Measurements from ENCODE around the gene CYBC1. TPM values are rescaled to one million over a fixed set of nuclear protein-coding genes. Genes with fewer than 3 reads are reported as not detected.

CYBC1 gene
- total and polyA plus RNA-seq, 2 donors (not counting 1 experiment from before 2014, with no cell fraction given) = 62.7 to 64.1 TPM

- H2AFZ ChIP-seq (ENCODE audit: low read length) = no peak overlapping the region
- no peak overlapping the region for H3K27ac ChIP-seq (ENCODE audit: insufficient read depth, low read length)
- H3K79me2 ChIP-seq (ENCODE audit: control insufficient read depth, insufficient read depth, low read length) = no peaks in the 10 kb centered on the region
- no peaks in the 10 kb centered on the region for H3K27me3 ChIP-seq (ENCODE audit: control insufficient read depth, insufficient read depth, low read length)
- no peaks in the 10 kb centered on the region for H3K4me1 ChIP-seq (ENCODE audit: control insufficient read depth, extremely low read depth, insufficient read depth, low read length)
- peaks cover 6% of the 10 kb centered on the region for H3K36me3 ChIP-seq (ENCODE audit: control insufficient read depth, insufficient read depth, low read length)
- DNase-seq (ENCODE audit: low read depth in 2 of 2) = no peak
- no peaks in the 10 kb centered on the region for H4K20me1 ChIP-seq (ENCODE audit: control insufficient read depth, extremely low read depth, insufficient read depth, low read length)
- TF ChIP-seq EZH2 (IDR thresholded peaks at IDR 0.05; ENCODE audit: low read length, missing control alignments) = no peak
- TF ChIP-seq CTCF (conservative IDR thresholded peaks at IDR 0.05 in 1 of 2, IDR thresholded peaks at IDR 0.05 in 1 of 2; ENCODE audit: low read depth in 1 of 2, low read length in 2 of 2) = no peak
- H3K9ac ChIP-seq (ENCODE audit: insufficient read depth, low read length) = no peak overlapping the region
- H3K9me3 ChIP-seq (ENCODE audit: control insufficient read depth, insufficient read depth, low read depth, low read length) = no peaks in the 10 kb centered on the region
- no peak overlapping the region for H3K4me2 ChIP-seq (ENCODE audit: extremely low read depth, insufficient read depth, low read length)
- H3K4me3 ChIP-seq (replicated peaks in 1 of 4; ENCODE audit: control extremely low read depth in 1 of 4, insufficient read depth in 1 of 4, low read depth in 3 of 4, low read length in 4 of 4) = no peak overlapping the region
Observed at GRCh38 chr17:82475458-82475857, 24.9 kb upstream of the CYBC1 start.

- Histone ChIP-seq H3K36me3 (ENCODE audit: control insufficient read depth, insufficient read depth, low read length) (peaks cover 5% of the 10 kb centered on the region), H3K9ac (ENCODE audit: insufficient read depth, low read length) (no peak overlapping the region)
Observed at GRCh38 chr17:82474223-82475010, 23.9 kb upstream of the CYBC1 start.

GRCh38 chr17:82470065-82470464 is 19.5 kb upstream of the CYBC1 start:
- no peak overlapping the region for H3K4me3 ChIP-seq (replicated peaks in 1 of 4; ENCODE audit: control extremely low read depth in 1 of 4, insufficient read depth in 1 of 4, low read depth in 3 of 4, low read length in 4 of 4)
- DNase-seq (ENCODE audit: low read depth in 2 of 2) = no peak
- H3K4me2 ChIP-seq (ENCODE audit: extremely low read depth, insufficient read depth, low read length) = no peak overlapping the region
- peaks cover 7% of the 10 kb centered on the region for H3K36me3 ChIP-seq (ENCODE audit: control insufficient read depth, insufficient read depth, low read length)
- H3K27me3 ChIP-seq (ENCODE audit: control insufficient read depth, insufficient read depth, low read length) = no peaks in the 10 kb centered on the region
- TF ChIP-seq CTCF (conservative IDR thresholded peaks at IDR 0.05 in 1 of 2, IDR thresholded peaks at IDR 0.05 in 1 of 2; ENCODE audit: low read depth in 1 of 2, low read length in 2 of 2) (no peak), EZH2 (IDR thresholded peaks at IDR 0.05; ENCODE audit: low read length, missing control alignments) (no peak)
- H3K79me2 ChIP-seq (ENCODE audit: control insufficient read depth, insufficient read depth, low read length) = no peaks in the 10 kb centered on the region
- no peak overlapping the region for H3K27ac ChIP-seq (ENCODE audit: insufficient read depth, low read length)
- H4K20me1 ChIP-seq (ENCODE audit: control insufficient read depth, extremely low read depth, insufficient read depth, low read length) = no peaks in the 10 kb centered on the region
- no peak overlapping the region for H3K9ac ChIP-seq (ENCODE audit: insufficient read depth, low read length)
- no peaks in the 10 kb centered on the region for H3K4me1 ChIP-seq (ENCODE audit: control insufficient read depth, extremely low read depth, insufficient read depth, low read length)
- H2AFZ ChIP-seq (ENCODE audit: low read length) = no peak overlapping the region
- H3K9me3 ChIP-seq (ENCODE audit: control insufficient read depth, insufficient read depth, low read depth, low read length) = no peaks in the 10 kb centered on the region

More at GRCh38 chr17:82474223-82475010, 23.9 kb upstream of the CYBC1 start:
- TF ChIP-seq CTCF (conservative IDR thresholded peaks at IDR 0.05 in 1 of 2, IDR thresholded peaks at IDR 0.05 in 1 of 2; ENCODE audit: low read depth in 1 of 2, low read length in 2 of 2) (no peak), EZH2 (IDR thresholded peaks at IDR 0.05; ENCODE audit: low read length, missing control alignments) (no peak)
- no peak for DNase-seq (ENCODE audit: low read depth in 2 of 2)
- no peaks in the 10 kb centered on the region for H3K9me3 ChIP-seq (ENCODE audit: control insufficient read depth, insufficient read depth, low read depth, low read length)
- H3K4me2 ChIP-seq (ENCODE audit: extremely low read depth, insufficient read depth, low read length) = no peak overlapping the region
- no peaks in the 10 kb centered on the region for H3K4me1 ChIP-seq (ENCODE audit: control insufficient read depth, extremely low read depth, insufficient read depth, low read length)
- H3K27ac ChIP-seq (ENCODE audit: insufficient read depth, low read length) = no peak overlapping the region
- H3K79me2 ChIP-seq (ENCODE audit: control insufficient read depth, insufficient read depth, low read length) = no peaks in the 10 kb centered on the region
- H3K4me3 ChIP-seq (replicated peaks in 1 of 4; ENCODE audit: control extremely low read depth in 1 of 4, insufficient read depth in 1 of 4, low read depth in 3 of 4, low read length in 4 of 4) = no peak overlapping the region
- no peaks in the 10 kb centered on the region for H3K27me3 ChIP-seq (ENCODE audit: control insufficient read depth, insufficient read depth, low read length)
- H2AFZ ChIP-seq (ENCODE audit: low read length) = no peak overlapping the region
- no peaks in the 10 kb centered on the region for H4K20me1 ChIP-seq (ENCODE audit: control insufficient read depth, extremely low read depth, insufficient read depth, low read length)

Measured in fibroblast of lung (primary cell).